Motor neuron (in vitro differentiated cells): Measurements from ENCODE around the gene AVP. TPM values are rescaled to one million over a fixed set of nuclear protein-coding genes. Genes with fewer than 3 reads are reported as not detected.

Source experiments
- ATAC-seq, 8 experiments: fragments of 200-7000 bp; cut with Tn5 transposase; replicated peaks in 6 of 8; 2 replicates each; pipeline ENCODE4 v1.8.0; 2021; ENCODE audit warnings: mild to moderate bottlenecking in 8 of 8, moderate library complexity in 8 of 8
- H3K27ac ChIP-seq, 2 donors: fragments of 250-450 bp; sonication (Bioruptor Pico); 2 replicates each; pipeline ENCODE4 v1.9.0; 2021; ENCODE audit warnings: antibody characterized with exemption in 2 of 2, mild to moderate bottlenecking in 2 of 2, moderate library complexity in 1 of 2
- H3K4me1 ChIP-seq, 2 donors: fragments of 250-450 bp; sonication (Bioruptor Pico); replicated peaks in 1 of 2; 2 replicates each; pipeline ENCODE4 v1.6.1; 2021; ENCODE audit warnings: antibody characterized with exemption in 2 of 2, mild to moderate bottlenecking in 2 of 2, moderate library complexity in 1 of 2
- H3K4me3 ChIP-seq, 5 donors: fragments of 250-450 bp; sonication (Bioruptor Pico); 2 replicates each; pipeline ENCODE4 v1.9.0; 2021; ENCODE audit warnings: antibody characterized with exemption in 5 of 5, mild to moderate bottlenecking in 5 of 5, moderate library complexity in 4 of 5
- WGBS, 10 experiments: fragments of 450-650 bp; shearing (Covaris generic); methylation state at CpG; one replicate each; pipeline ENCODE4 v1.0.0; 2022; 5-methylcytosine and 5-hydroxymethylcytosine counted together
- in situ Hi-C, 9 experiments: fragments of 400-800 bp; cut with MboI; loops; one replicate each; pipeline ENCODE4 v1.15.0; 2021; ENCODE audit warnings: low sequenced_read_pairs in 9 of 9, low pct_unique_long_range_greater_than_20kb in 2 of 9; ENCODE audit not compliant: unreplicated experiment in 9 of 9
- total RNA-seq, 8 experiments: library from RNA; unstranded; fragments of 300-600 nt; gene quantifications; 2 replicates each; pipeline versions ENCODE4 v1.2.3 to v1.2.4, GENCODE V29; 2022

AVP gene
- total RNA-seq, 8 experiments from 2014 or later, result 0.22 TPM; not detected in 7

DNA sequence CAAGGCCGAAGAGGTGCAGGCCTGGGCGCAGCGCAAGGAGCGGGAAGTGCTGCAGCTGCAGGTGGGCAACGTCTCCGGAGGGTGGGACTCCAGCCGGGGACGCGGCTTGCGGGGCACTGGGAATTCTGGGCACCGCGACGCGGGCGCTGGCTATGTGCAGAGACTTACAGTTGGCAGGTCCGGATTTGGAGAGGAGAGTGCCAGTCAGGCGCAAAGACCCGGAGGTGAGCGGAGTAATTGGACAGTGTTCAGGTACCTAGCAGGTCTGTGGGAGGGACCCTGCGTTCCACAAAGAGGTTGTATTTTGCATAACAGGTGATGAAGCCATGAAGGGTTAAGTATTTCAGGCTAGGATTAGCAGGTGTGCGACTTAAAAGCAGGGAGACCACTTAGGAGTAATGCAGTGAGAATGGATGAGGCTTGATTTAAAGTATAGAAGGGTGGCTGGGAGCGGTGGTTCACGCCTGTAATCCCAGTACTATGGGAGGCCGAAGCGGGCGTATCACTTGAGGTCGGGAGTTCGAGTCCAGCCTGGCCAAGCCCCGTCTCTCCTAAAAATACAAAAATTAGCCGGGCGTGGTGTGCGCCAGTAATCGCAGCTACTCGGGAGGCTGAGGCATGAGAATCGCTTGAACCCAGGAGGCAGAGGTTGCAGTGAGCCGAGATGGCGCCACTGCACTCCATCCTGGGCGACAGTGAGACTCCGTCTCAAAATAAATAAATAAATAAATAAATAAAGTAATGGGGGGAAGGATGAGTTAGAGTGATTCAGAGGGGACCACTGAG lies 37.7 kb downstream of the AVP start:
- no peak for ATAC-seq
- in situ Hi-C loops, result no loop called here

GRCh38 chr20:3045816-3046676 lies 38.5 kb downstream of the AVP start, which contains the start of gene MRPS26:
TSS of gene MRPS26 (plus strand) at chr20:3046052. CDS start at chr20:3046069, 17 bp downstream.
- ATAC-seq, result peak; percentile 88 to 95 (median 94)
- in situ Hi-C loops, result no loop called here
- H3K27ac ChIP-seq, result peak within 1 kb of the TSS; percentile 84 to 95
- WGBS, 10 experiments, result 0% methylated on average over 2 to 9 of the region's 104 CpGs; no CpG with 5 or more reads in 6 of the 10 experiments
- peaks cover 10 to 12% of the 10 kb centered on the region in 2 donors for H3K4me1 ChIP-seq
- peak within 1 kb of the TSS; percentile 50 to 93 (median 61) for H3K4me3 ChIP-seq

More for the DNA sequence above, 37.7 kb downstream of the AVP start:
- peak overlapping the region; percentile 84 to 95 for H3K27ac ChIP-seq
- peaks cover 10 to 12% of the 10 kb centered on the region in 2 donors for H3K4me1 ChIP-seq
- 9 to 64% (median 54%) methylated on average over 4 to 25 of the region's 39 CpGs; no CpG with 5 or more reads in 4 of the 10 experiments for WGBS, 10 experiments
- H3K4me3 ChIP-seq, result peak overlapping the region; percentile 50 to 93 (median 61)

DNA sequence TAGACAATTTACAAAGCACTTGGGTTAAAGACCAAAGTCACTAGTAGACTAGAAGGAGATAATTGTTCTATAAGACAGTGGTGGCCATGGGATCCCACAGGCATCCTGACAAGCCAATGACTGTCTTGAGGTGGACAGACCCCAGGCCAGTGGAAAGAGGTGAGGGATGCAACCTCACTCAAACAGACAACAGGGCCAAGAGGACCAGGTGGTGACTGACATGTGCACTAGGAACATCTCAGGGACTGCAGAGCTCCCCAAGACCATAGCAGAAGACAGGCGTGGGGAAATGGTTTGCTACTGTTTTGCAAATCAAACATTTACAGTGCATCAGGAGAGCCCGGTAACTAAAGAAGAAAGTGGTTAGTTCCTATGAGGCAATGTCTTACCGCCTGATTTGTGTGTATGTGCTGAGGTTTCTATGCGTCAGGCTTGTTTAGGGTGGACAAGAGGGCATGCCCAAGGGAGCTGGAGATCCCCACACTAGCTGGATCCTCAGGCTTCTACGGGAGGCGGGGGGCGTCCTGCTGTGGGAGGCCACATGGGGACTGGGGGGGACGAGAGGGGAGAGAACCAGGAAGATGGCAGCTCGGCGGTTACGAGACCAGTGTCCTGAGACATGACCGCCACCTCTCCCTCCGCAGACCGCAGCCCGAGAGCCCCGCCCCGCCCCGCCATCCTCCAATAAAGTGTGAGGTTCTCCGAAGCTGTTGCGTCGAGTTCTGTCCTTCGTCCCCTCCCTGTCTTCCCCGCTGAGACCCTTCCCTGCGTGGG lies 39.3 kb downstream of the AVP start:
- peak; percentile 75 to 83 (median 78) for ATAC-seq
- WGBS, 10 experiments, result 20 to 83% (median 51%) methylated on average over 1 to 4 of the region's 24 CpGs; no CpG with 5 or more reads in 5 of the 10 experiments
- Histone ChIP-seq H3K4me1 (peaks cover 10 to 12% of the 10 kb centered on the region in 2 donors), H3K4me3 (peak overlapping the region; percentile 50 to 93 (median 61)), H3K27ac (peak overlapping the region; percentile 84 to 95)
- in situ Hi-C loops, result no loop called here

DNA sequence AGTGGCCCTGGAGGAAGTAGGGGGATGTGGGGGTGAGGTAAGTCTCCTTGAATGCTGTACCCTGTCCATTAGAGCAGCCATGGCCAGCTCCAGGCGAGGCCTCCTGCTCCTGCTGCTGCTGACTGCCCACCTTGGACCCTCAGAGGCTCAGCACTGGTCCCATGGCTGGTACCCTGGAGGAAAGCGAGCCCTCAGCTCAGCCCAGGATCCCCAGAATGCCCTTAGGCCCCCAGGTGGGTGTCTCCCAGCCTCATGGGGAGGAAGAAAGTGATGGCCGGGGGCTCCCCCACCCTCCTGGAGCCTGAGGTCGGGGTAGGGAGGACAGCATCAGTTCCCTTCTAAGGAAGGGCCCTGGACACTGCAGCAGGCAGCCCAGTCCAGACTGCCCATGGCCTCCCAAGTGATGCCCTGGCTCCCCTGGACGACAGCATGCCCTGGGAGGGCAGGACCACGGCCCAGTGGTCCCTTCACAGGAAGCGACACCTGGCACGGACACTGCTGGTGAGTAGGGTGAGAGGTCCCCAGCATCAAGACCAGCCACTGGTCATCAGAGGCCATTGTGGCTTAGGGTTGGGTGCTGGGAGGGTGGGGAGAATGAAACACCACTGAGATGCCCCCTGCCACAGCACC lies 40.1 kb downstream of the AVP start:
- no peak overlapping the region for H3K27ac ChIP-seq
- H3K4me1 ChIP-seq, result peaks cover 10 to 12% of the 10 kb centered on the region in 2 donors
- in situ Hi-C loops, result no loop called here

DNA sequence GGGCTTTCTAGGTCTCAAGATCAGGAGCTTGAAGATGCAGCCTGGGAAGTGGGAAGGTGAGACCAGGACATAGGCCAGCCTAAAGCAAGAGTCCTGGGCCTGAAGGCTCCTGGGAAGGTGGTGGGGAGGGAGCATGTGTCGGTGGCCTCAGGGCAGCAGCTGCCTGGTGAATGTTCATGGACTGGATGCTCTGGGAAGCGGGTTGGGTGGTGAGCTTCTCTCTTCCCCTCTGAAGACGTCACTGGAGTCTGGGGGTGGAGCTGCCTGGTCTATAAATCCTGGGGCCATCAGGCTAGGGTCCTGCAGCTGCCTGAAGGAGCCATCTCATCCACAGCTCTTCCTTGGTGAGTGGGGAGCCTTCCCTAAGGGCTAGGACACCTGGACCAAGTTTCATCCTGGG lies 41.2 kb downstream of the AVP start, which contains the start of gene GNRH2:
GNRH2 (plus strand) TSS at position 301 of the 400 bp plus-strand sequence. CDS start 793 bp downstream, outside the sequence.
- H3K27ac ChIP-seq, result no peak within 1 kb of the TSS
- in situ Hi-C loops, result no loop called here
- no peak within 1 kb of the TSS for H3K4me3 ChIP-seq
- 20 to 88% (median 67%) methylated on average over 1 of the region's 3 CpGs; no CpG with 5 or more reads in 5 of the 10 experiments for WGBS, 10 experiments
- H3K4me1 ChIP-seq, result peaks cover 10 to 12% of the 10 kb centered on the region in 2 donors
- no peak for ATAC-seq

More for the DNA sequence above, 40.1 kb downstream of the AVP start:
- no peak overlapping the region for H3K4me3 ChIP-seq
- no peak for ATAC-seq
- WGBS, 10 experiments, result 84 to 100% (median 100%) methylated on average over 1 to 4 of the region's 8 CpGs; no CpG with 5 or more reads in 7 of the 10 experiments

DNA sequence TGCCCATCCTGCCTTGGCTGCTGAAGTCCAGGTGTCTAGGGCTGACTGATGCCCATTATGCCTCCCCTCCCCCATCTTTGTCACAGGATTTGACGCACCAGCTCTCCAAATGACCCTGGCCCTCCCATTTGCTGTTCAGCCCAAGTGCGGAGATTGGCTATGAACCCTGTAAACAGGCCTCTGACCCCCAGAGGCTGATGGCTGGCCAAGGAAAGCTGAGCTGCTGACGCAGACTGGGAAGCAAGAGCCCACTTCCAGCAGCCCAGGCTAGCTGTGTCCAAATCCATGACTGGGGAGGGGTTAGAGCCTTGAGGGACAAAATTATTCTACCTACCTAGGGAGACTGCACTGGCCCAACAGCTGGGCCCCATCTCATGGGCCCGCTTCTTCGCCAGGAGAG lies 41.9 kb downstream of the AVP start:
- H3K27ac ChIP-seq, result no peak overlapping the region
- no peak for ATAC-seq
- in situ Hi-C loops, result no loop called here
- H3K4me1 ChIP-seq, result peaks cover 10 to 12% of the 10 kb centered on the region in 2 donors
- WGBS, 10 experiments, result 70 to 100% (median 100%) methylated on average over 1 to 2 of the region's 5 CpGs; no CpG with 5 or more reads in 5 of the 10 experiments
- H3K4me3 ChIP-seq, result no peak overlapping the region

DNA sequence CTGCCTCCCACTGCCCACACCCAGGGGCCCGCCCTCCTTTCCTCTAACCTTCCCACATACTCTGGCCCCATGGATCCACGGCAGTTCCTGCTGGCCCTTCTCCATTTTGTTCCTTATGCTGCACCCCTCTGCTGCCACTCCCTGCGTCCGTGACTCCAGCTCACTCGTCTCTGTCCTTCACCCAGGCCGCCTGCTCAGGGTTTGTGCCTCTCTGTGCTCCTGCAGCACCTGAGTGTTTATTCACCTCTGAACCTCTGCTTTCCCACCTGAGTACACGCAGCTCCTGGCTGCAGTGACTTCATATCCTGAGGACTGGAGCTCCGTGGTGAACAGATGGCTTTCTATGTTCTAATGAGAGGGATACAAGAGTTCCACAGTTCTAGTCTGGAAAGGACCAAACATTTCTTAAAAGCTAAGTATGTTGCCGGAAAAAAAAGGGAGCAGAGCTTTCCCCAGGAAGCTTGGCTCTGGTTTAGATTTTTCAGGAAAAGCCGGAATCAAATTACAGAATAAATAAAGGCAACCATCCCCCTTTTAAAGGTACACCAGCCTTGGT lies 42.6 kb downstream of the AVP start:
- in situ Hi-C loops, result no loop called here
- peaks cover 4 to 7% of the 10 kb centered on the region in 2 donors for H3K4me1 ChIP-seq
- ATAC-seq, result no peak
- 20 to 86% (median 36%) methylated on average over 1 to 5 of the region's 10 CpGs; no CpG with 5 or more reads in 2 of the 10 experiments for WGBS, 10 experiments
- H3K27ac ChIP-seq, result no peak overlapping the region
- H3K4me3 ChIP-seq, result no peak overlapping the region

DNA sequence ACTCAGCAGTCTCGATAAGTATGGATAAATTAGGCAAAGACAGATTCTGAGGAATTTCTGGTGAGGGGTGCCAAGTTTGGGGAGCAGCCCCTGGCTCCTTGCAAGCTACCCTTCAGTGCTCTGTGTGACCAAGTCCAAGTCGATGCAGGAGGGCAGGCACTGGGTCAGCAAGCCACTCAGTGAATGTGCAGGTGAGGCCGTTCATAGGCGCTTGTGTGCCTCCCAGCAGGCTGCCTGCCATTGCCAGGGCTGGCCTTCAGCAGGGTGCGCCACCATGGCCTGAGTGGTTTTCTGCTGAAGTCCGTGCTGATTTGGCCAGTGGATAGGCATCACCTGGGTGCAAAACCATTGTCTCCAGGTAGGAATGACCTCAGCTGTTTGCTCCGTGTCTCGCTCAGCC lies 44.4 kb downstream of the AVP start:
- Histone ChIP-seq H3K4me3 (no peak overlapping the region), H3K27ac (no peak overlapping the region), H3K4me1 (peaks cover 2 to 4% of the 10 kb centered on the region in 2 donors)
- 71 to 100% (median 90%) methylated on average over 1 to 5 of the region's 8 CpGs; no CpG with 5 or more reads in 2 of the 10 experiments for WGBS, 10 experiments
- ATAC-seq, result no peak
- in situ Hi-C loops, result no loop called here

- WGBS, 10 experiments, result 100% methylated on average over 1 to 3 of the region's 4 CpGs; no CpG with 5 or more reads in 5 of the 10 experiments
- ATAC-seq, result no peak
- Histone ChIP-seq H3K4me1 (no peaks in the 10 kb centered on the region), H3K4me3 (no peak overlapping the region), H3K27ac (no peak overlapping the region)
- in situ Hi-C loops, result no loop called here
Measured at GRCh38 chr20:3039426-3039825, 45.1 kb downstream of the AVP start.

- WGBS, 10 experiments, result 81 to 100% (median 95%) methylated on average over 1 to 4 of the region's 5 CpGs; no CpG with 5 or more reads in 5 of the 10 experiments
- no peaks in the 10 kb centered on the region for H3K4me1 ChIP-seq
- no peak for ATAC-seq
- H3K4me3 ChIP-seq, result no peak overlapping the region
- in situ Hi-C loops, result no loop called here
- H3K27ac ChIP-seq, result no peak overlapping the region
Measured at GRCh38 chr20:3038454-3038853, 46.1 kb downstream of the AVP start.

- ATAC-seq, result no peak
- Histone ChIP-seq H3K4me3 (no peak overlapping the region), H3K4me1 (no peaks in the 10 kb centered on the region), H3K27ac (no peak overlapping the region)
- in situ Hi-C loops, result no loop called here
- WGBS, 10 experiments, result 20 to 89% (median 82%) methylated on average over 1 to 2 of the region's 3 CpGs; no CpG with 5 or more reads in 7 of the 10 experiments
Measured at GRCh38 chr20:3037654-3038053, 46.9 kb downstream of the AVP start.

DNA sequence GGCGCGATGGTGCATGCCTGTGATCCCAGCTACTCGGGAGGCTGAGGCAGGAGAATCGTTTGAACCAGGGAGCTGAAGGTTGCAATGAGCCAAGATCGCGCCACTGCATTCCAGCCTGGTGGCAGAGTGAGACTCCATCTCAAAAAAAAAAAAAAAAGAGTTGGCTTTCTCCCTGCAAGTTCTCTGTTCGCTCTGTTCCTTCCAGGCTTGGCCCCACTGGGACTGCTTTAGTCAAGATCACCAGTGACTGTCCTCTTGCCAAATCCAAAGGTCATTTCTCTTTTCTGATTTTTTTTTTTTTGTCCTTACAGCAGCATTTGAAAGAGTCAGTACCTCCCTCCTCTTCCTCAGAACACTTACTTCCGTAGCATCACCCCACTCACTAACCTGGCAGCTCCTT lies 51.9 kb downstream of the AVP start:
- in situ Hi-C loops, result no loop called here
- Histone ChIP-seq H3K4me1 (no peaks in the 10 kb centered on the region), H3K4me3 (no peak overlapping the region), H3K27ac (no peak overlapping the region)
- no peak for ATAC-seq
- WGBS, 10 experiments, result 85 to 100% (median 99%) methylated on average over 1 to 6 of the region's 8 CpGs
